ENCODE results near the gene PITX2.

PITX2 gene

GRCh38 chr4:110622841-110623717 lies at the start of gene PITX2:
Gene PITX2, minus strand, starts transcription at chr4:110623077. Its CDS starts 617 bp downstream, at chr4:110622460.
- DNase-seq, result peak in 2 of 56 donors; percentile 19 to 26

DNA sequence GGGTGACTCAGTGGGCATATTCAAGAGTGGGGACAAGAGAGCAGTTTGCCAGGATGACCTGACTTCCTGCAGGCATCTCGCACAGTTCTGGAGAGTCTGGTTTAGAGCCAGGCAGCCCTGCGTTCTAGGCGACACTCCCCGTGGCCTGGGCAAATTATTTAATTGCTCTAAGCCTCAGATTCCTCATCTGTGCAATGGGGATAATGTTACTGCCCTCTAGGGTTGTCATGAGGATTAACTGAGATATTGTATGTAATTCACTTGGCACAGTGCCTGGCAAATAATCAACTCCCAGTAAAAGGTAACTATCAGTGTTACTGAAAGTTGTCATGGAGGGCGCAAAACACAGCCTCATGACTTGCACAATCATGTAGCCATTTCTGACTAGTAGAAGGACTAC lies 48.8 kb upstream of the PITX2 start:
- no peak for DNase-seq

DNA sequence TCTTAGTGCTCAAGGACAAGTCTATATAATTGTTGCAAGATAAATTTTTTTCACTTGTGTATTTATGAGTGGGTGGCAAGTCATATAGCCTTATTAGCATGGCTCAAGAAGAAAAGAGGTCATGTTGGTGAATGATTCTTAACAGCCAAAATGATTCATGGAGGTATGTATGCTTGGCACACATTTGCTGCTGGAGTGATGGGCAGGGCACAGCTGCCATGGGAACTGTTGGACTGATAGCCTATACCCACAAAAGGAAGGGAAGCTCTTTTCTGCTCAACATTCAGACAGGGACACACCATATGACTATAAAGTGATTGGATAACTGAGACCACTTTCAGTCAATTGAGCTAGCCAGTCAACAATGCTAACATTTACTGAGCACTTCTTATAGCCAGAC lies 46.8 kb upstream of the PITX2 start:
- DNase-seq, result no peak

DNA sequence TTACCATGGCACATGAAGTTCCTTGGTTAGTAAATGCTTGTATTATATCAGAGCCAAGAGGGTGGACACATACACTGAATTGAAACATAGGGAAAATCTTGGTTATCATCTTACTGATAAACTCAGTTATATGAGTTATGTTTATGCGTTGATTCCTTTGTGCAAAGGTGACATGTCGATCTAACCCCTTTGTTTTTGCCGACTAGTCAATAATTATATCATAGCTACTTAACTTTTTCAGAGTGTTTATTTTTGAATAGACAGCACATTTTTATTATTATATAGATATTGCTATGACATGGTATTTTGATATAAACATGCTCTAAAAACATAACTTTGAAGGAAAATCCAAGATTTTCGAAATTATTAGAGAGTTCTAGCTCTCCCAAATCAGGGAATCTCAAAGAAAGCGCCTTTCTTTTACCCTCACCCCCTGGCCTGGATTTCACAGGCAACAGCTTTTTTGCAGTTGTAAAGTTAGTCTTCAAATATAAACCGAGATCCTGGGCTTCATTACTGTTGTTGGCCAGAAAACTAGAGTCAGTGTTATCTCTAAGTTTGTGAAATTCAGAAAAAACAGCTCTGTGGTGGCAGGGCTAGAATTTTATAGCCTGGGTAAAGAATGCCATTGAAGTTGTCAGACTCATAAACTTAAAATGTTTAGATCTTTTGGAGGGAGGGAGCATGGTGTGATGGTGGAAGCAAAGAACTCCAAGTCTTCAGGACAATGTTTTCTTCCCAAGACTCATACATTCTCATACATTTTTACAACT lies 45.8 kb upstream of the PITX2 start:
- no peak for DNase-seq

- no peak for DNase-seq
These were observed 44.8 kb upstream of the PITX2 start for GRCh38 chr4:110667670-110668069.

- DNase-seq, result no peak
These were observed 43.2 kb upstream of the PITX2 start for GRCh38 chr4:110666030-110666429.

DNA sequence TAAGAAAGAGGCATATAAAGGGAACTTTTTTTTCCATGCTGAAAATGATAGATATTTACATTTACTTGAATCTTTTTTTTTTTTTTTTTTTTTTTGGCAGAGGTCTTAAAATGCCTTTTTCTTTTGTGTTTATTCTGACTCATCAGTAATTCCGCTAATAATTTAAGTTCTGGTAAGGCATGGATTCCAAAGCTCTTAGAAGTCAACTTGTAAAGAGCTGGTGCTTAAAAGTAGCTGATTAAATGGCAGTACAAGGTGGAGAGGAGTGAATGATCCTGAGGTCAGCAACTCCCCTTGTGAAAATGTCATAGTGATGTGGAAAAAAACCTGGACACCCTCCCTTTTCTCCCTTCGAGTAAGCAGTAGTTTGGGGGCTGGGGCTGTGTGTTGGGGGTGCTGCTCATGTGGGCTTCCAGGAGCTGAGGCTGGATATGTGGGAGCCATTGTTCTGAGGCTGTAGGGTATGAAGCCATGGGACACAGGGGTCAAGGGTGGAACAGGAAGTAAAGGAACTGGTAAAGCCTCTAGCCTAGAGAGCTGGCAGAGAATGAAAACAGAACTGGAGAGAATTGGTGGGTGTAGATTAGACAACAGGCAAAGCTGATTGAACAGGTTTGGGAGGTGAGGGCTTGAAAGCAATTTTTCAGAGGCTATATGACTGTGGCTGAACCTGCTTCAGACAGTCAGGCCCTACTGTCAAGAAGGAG lies 41.0 kb upstream of the PITX2 start:
- no peak for DNase-seq

GRCh38 chr4:110663206-110663605 lies 40.3 kb upstream of the PITX2 start:
- DNase-seq, result no peak

- DNase-seq, result no peak
These were observed 37.9 kb upstream of the PITX2 start for GRCh38 chr4:110660755-110661154.

DNA sequence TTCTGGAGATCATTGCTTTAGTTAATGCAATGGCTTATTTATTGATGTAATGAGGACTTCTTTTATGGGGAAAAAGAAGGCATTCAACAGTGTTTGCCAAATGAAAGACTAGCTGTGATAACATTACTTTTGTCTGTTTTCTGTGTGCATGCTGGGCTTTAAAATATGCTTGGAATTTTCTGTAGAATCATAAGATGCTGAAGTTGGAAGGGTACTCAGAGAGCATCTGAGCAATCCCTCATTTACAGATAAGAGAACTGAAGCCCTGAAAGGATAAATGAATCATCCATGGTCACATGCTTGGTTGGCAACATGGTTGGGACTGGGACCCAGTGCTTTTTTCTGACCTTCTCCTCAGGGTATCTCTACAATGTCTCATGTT lies 31.4 kb upstream of the PITX2 start:
- DNase-seq, result no peak

DNA sequence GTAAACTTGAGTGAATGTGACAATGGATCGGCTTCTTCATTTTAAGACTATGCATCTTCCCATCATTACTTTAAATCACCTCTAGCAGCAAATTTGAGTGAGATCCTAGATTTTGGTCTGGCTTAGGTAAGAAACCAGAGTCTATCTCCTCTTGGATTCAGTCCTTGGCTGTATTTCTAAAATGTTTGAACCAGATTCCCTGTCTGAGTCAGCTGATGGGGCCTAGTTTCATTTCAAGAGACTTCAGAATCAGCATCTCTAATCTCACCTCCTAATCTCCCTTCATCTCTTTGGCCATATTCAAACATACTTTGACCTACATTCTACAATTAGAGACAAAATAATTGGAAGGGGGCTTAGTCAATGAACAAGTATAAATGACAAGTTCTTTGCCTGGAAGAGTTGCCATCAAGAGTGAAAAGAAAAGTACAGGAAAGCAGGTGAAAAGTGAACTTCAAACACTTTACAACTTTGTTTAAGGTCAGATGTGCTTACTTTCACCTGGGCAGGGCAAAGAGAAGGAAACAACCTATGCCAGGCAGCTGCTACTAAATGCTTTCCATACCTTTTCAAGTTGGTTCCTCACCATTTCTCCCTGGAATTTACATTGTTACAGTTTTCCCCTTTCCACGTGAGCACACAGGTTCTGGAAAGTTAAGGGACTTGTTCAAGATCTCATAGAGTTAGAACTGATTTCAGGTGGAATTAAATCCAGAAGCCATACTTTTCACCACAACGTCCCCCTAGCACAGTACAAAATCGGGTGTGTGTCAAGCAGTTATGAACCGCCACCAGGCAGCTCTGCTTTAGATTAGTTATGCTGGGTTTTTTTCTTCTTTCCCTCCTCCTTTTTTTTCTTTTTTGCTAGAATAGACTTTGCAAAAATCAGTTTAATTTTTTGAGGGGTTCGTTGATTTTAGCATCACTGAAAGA lies 30.7 kb upstream of the PITX2 start:
- DNase-seq, result no peak

GRCh38 chr4:110644008-110644407 lies 21.1 kb upstream of the PITX2 start:
- DNase-seq, result no peak

GRCh38 chr4:110643096-110643495 lies 20.2 kb upstream of the PITX2 start:
- no peak for DNase-seq

DNA sequence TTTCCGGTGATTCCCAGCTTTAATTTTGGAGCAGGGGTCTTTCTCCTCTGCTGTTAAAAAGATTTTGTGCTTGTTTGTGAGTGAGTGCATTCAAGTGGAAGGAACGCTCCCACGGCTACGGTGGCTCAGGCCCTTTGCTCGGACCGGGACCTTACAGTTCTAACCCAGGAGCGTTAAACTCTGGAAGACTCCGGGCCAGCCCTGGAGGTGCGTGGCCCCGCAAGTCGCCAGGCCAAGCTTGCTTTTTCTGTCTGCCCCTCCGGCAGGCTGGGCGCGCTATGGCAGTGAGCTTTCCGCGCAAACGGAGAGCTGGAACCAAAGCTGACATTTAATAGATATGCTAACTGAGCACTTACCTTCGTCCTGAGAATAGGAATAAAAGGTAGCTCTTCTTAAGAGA lies 18.3 kb upstream of the PITX2 start:
- no peak for DNase-seq

GRCh38 chr4:110640576-110640975 lies 17.7 kb upstream of the PITX2 start:
- no peak for DNase-seq

DNA sequence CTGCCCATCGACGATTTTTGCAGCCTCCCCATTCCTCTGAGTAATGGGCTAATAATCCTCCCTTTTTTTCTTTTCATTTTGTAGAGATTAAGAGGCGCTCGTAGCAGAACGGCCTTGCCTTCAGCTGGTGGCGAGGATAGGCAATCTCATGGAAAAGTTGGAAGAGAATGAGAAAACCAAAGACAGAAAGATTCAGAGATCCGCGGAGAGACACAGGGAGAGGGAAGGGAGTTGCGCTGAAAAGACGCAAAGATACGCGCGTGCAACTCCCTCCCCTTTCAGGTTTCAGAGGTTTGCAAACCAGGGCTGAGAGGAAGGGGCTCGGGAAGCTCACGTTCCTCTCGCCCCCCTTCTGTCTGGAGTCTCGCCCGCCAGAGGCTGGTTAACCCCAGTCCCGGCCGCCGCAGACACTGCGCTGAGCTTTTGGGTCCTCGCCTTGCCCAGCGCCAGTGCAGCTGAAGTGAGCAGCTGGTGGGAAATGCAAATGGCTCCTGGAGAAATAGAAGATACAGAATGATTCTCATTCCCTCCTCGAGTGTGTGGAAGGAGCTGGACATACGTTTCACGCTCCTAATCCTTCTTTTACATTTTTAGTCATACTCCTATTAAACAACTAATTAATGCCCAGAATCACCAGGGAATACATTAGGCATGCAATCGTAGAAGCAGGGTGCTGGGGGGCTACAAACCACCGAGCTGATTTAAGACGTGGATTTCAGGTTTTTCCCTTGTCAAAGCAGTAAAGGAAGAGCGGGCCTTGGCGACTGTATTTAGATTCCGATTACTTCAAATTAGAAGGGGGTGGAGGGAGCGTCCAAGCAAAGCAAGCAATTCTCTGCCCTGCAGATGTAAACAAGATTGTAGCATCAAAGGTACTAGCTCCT lies 16.6 kb upstream of the PITX2 start:
- no peak for DNase-seq

DNA sequence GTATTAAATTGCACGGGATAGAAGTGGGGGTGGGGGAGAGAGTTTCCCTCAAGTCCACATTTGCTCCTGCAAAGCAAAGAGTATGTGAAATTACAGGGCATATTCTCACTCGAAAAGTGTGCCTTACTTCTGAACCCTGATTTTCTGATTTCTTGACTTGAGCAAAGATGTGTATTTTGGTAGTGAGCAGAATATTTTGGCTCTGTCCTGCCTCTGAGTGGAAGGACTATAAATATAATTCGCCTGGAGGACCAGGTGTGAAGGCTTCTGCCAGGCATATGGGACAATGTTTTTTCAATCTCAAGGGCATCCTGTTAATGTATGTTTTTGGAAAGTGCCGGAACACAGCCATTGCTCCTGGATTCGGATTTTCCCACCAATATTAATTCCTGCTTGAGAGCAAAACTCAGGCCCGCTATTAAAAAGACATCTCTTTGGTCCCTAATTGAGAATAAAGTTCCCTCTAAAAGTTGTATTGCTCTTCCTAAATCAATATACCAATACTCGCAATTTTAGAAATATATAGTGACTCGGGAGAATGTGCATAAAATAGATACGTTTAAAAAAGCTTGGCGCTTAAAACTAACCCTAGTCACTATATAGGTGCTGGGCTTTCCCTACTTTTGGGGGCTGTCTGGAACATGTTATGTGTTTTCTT lies 15.3 kb upstream of the PITX2 start:
- DNase-seq, result no peak

DNA sequence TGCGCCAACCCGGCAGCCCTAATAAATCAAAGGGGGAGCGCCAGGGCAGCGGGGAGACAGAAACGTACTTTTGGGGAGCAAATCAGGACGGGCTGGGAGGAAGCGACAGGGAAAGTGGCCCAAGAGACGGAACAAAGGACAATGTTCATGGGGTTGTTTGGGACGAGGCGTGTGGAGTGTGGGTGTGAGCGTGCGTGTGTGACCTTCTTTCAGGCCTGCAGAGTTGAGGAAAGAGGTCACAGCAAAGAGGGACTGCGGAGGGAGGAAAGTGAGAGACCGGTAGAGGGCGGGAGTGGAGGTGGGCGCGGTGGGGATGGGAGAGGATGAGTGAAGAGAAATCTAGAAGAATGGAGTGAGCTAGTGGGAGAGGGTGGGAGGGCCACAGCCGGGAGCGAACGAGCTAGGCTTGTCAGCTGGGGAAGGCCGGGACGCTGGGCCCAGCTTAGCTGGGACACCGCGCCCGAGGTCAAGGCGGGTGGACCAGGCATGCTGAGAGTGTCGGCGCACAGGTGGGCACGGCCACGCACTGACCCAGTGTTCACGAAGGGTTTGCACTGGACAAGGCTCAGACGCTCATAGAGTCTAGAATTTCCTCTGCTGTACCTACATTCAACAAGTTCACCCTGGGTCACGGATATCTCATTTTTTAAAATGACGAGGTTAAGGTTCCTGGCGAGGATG lies 14.7 kb upstream of the PITX2 start:
- DNase-seq, result no peak

All from nucleus accumbens (tissue), 56 donors.